IMR-90 (cell line): Measurements from ENCODE around the gene HIVEP3. TPM values are rescaled to one million over a fixed set of nuclear protein-coding genes. Genes with fewer than 3 reads are reported as not detected.

Experiments used
- ATAC-seq: fragments of 200-7000 bp; cut with Tn5 transposase; 2 replicates; pipeline ENCODE4 v1.9.1; 2020; ENCODE audit warnings: low read depth, mild to moderate bottlenecking, moderate library complexity
- BruUV-seq: library from RNA; stranded (reverse); fragments of 400-500 nt; replicated peaks from 2 replicates; lab custom pipeline; 2021; lab: Mats Ljungman, UMichigan
- CTCF ChIA-PET: fragments of 300-600 bp; formaldehyde crosslinking; extraction: SDS; loops from one replicate; lab custom pipeline; 2021; ENCODE audit warnings: antibody characterized with exemption; lab: Yijun Ruan, JAX
- POLR2A ChIA-PET: fragments of 300-600 bp; sonication (Branson Sonifier 250); formaldehyde crosslinking; loops from one replicate; lab custom pipeline; 2022; ENCODE audit warnings: antibody characterized with exemption; ENCODE audit not compliant: unreplicated experiment; lab: Charles Lee
- DNase-seq: peaks from one replicate; pipeline ENCODE4 v3.0.0; 2013
- H2AFZ ChIP-seq: replicated peaks from 2 replicates; pipeline ENCODE3; 2013; ENCODE audit warnings: low read length, mild to moderate bottlenecking; ENCODE audit not compliant: poor library complexity
- H2AK5ac ChIP-seq: 2 replicates; pipeline ENCODE4 v1.6.1; 2013; ENCODE audit warnings: low read depth, low read length, inconsistent platforms
- H2AK9ac ChIP-seq: replicated peaks from 2 replicates; pipeline ENCODE3; 2013; ENCODE audit warnings: mild to moderate bottlenecking, low read depth, low read length, moderate library complexity; ENCODE audit not compliant: poor library complexity
- H2BK120ac ChIP-seq: 2 replicates; pipeline ENCODE4 v1.6.1; 2013; ENCODE audit warnings: low read depth, low read length, inconsistent platforms
- H2BK15ac ChIP-seq: 3 replicates; pipeline ENCODE4 v1.6.1; 2013; ENCODE audit warnings: low read depth, low read length, inconsistent platforms
- H2BK20ac ChIP-seq: 2 replicates; pipeline ENCODE4 v1.6.1; 2013; ENCODE audit warnings: low read depth, mild to moderate bottlenecking, inconsistent platforms, low read length, moderate library complexity
- H2BK5ac ChIP-seq: 2 replicates; pipeline ENCODE4 v1.6.1; 2013; ENCODE audit warnings: mild to moderate bottlenecking, low read depth, low read length, inconsistent platforms; ENCODE audit not compliant: poor library complexity, severe bottlenecking
- H3K14ac ChIP-seq: replicated peaks from 2 replicates; pipeline ENCODE4 v1.6.1; 2013; ENCODE audit warnings: low read depth, low read length, inconsistent platforms
- H3K18ac ChIP-seq: 2 replicates; pipeline ENCODE4 v1.6.1; 2013; ENCODE audit warnings: low read depth, low read length, control low read depth
- H3K23ac ChIP-seq: 2 replicates; pipeline ENCODE4 v1.6.1; 2013; ENCODE audit warnings: low read depth, low read length, inconsistent platforms
- H3K27ac ChIP-seq: 2 replicates; pipeline ENCODE4 v1.5.1; 2013; ENCODE audit warnings: mild to moderate bottlenecking, control low read depth, low read length; ENCODE audit not compliant: insufficient read depth
- H3K27me3 ChIP-seq: 2 replicates; pipeline ENCODE4 v1.6.1; 2013; ENCODE audit warnings: low read length; ENCODE audit not compliant: control insufficient read depth, insufficient read depth
- H3K36me3 ChIP-seq: 2 replicates; pipeline ENCODE4 v1.6.1; 2013; ENCODE audit warnings: low read length, mixed read lengths; ENCODE audit not compliant: control insufficient read depth, insufficient read depth
- H3K4ac ChIP-seq: 2 replicates; pipeline ENCODE4 v1.6.1; 2013; ENCODE audit warnings: low read depth, low read length, inconsistent platforms
- H3K4me1 ChIP-seq: 2 replicates; pipeline ENCODE4 v1.6.1; 2013; ENCODE audit warnings: low read length, mixed read lengths; ENCODE audit not compliant: control insufficient read depth, insufficient read depth
- H3K4me2 ChIP-seq: 2 replicates; pipeline ENCODE4 v1.6.1; 2013; ENCODE audit warnings: low read depth, mild to moderate bottlenecking, control low read depth, low read length, moderate library complexity
- H3K4me3 ChIP-seq: 2 replicates; pipeline ENCODE4 v1.5.1; 2013; ENCODE audit warnings: low read depth, mild to moderate bottlenecking, control low read depth, low read length, moderate library complexity; ENCODE audit not compliant: insufficient read depth
- H3K56ac ChIP-seq: 2 replicates; pipeline ENCODE4 v1.6.1; 2013; ENCODE audit warnings: low read length, inconsistent platforms; ENCODE audit not compliant: insufficient read depth; ENCODE audit errors: extremely low read depth
- H3K79me1 ChIP-seq, 2 experiments: 2 replicates each; pipeline ENCODE4 v1.6.1; 2013; ENCODE audit warnings: low read length in 2 of 2, inconsistent platforms in 1 of 2, low read depth in 1 of 2
- H3K9ac ChIP-seq: 2 replicates; pipeline ENCODE4 v1.6.1; 2013; ENCODE audit warnings: low read depth, low read length, control low read depth
- H3K9me1 ChIP-seq: 2 replicates; pipeline ENCODE4 v1.6.1; 2013; ENCODE audit warnings: low read length, inconsistent platforms; ENCODE audit not compliant: insufficient read depth
- H3K9me3 ChIP-seq: 2 replicates; pipeline ENCODE4 v1.6.1; 2013; ENCODE audit warnings: low read length; ENCODE audit not compliant: control insufficient read depth, insufficient read depth
- H4K20me1 ChIP-seq: 2 replicates; pipeline ENCODE4 v1.6.1; 2013; ENCODE audit warnings: low read length, inconsistent platforms; ENCODE audit not compliant: insufficient read depth
- H4K5ac ChIP-seq: 2 replicates; pipeline ENCODE4 v1.6.1; 2013; ENCODE audit warnings: mild to moderate bottlenecking, low read depth, low read length, control low read depth
- H4K8ac ChIP-seq, 2 experiments: 2 replicates each; pipeline ENCODE4 v1.6.1; 2013; ENCODE audit warnings: low read depth in 2 of 2, low read length in 2 of 2, control low read depth in 1 of 2, inconsistent platforms in 1 of 2
- H4K91ac ChIP-seq: 2 replicates; pipeline ENCODE4 v1.6.1; 2013; ENCODE audit warnings: low read depth, low read length, inconsistent platforms; ENCODE audit not compliant: insufficient read depth
- BHLHE40 ChIP-seq: fragments of 150-350 bp; IDR thresholded peaks from 2 replicates; pipeline ENCODE4 v1.6.1; 2016; ENCODE audit warnings: mild to moderate bottlenecking, low read depth, low read length
- CEBPB ChIP-seq: IDR thresholded peaks from 2 replicates; pipeline ENCODE4 v1.6.1; 2012; ENCODE audit warnings: low read depth, low read length, improper control_type of control experiment
- FOS ChIP-seq: fragments of 150-350 bp; IDR thresholded peaks from 2 replicates; pipeline ENCODE4 v1.6.1; 2016; ENCODE audit warnings: low read depth, low read length
- MAFK ChIP-seq: IDR thresholded peaks from 2 replicates; pipeline ENCODE4 v1.6.1; 2012; ENCODE audit warnings: low read depth, low read length, improper control_type of control experiment
- MAZ ChIP-seq: IDR thresholded peaks from 2 replicates; pipeline ENCODE4 v1.6.1; 2012; ENCODE audit warnings: low read depth, mild to moderate bottlenecking, low read length, improper control_type of control experiment, moderate library complexity, borderline replicate concordance
- MXI1 ChIP-seq: IDR thresholded peaks from 2 replicates; pipeline ENCODE4 v1.6.1; 2012; ENCODE audit warnings: low read depth, mild to moderate bottlenecking, low read length, moderate library complexity, borderline replicate concordance
- NFE2L2 ChIP-seq: fragments of 150-350 bp; IDR thresholded peaks from 2 replicates; pipeline ENCODE4 v1.6.1; 2016; ENCODE audit warnings: low read depth, mild to moderate bottlenecking, low read length
- RAD21 ChIP-seq: IDR thresholded peaks from 2 replicates; pipeline ENCODE4 v1.6.1; 2012; ENCODE audit warnings: low read length, improper control_type of control experiment
- RCOR1 ChIP-seq: IDR thresholded peaks from 2 replicates; pipeline ENCODE4 v1.6.1; 2012; ENCODE audit warnings: mild to moderate bottlenecking, low read length, improper control_type of control experiment; ENCODE audit not compliant: insufficient replicate concordance
- RFX5 ChIP-seq: IDR thresholded peaks from 2 replicates; pipeline ENCODE4 v1.8.0; 2012; ENCODE audit warnings: low read depth, mild to moderate bottlenecking, low read length, moderate library complexity
- SMC3 ChIP-seq: fragments of 150-350 bp; IDR thresholded peaks from 2 replicates; pipeline ENCODE4 v1.6.1; 2016; ENCODE audit warnings: low read depth, mild to moderate bottlenecking, antibody characterized with exemption, low read length, moderate library complexity
- USF2 ChIP-seq: fragments of 150-350 bp; IDR thresholded peaks from 2 replicates; pipeline ENCODE4 v1.6.1; 2017; ENCODE audit warnings: mild to moderate bottlenecking, antibody characterized with exemption, low read length, low read depth
- dilution Hi-C: fragments of 300-500 bp; cut with HindIII; formaldehyde crosslinking; loops from one replicate; pipeline ENCODE4 v1.14.3; 2018; ENCODE audit warnings: low sequenced_read_pairs; ENCODE audit not compliant: unreplicated experiment
- in situ Hi-C: fragments of 300-500 bp; cut with MboI; formaldehyde crosslinking; loops from 3 replicates; pipeline ENCODE4 v1.14.3; 2019; ENCODE audit warnings: low sequenced_read_pairs, inconsistent platforms, mixed read lengths
- intact Hi-C: fragments of 100-400 bp; cut with micrococcal nuclease; formaldehyde crosslinking; loops from 2 replicates; pipeline ENCODE4 v1.10.0; 2022
- polyA plus RNA-seq, 3 experiments: library from polyadenylated mRNA; depleted of rRNA; stranded (reverse); fragments of >200 nt; gene quantifications; 2 replicates each; pipeline ENCODE4 v1.2.3, GENCODE V29; 2012; ENCODE audit warnings: low replicate concordance in 1 of 3
- total RNA-seq: library from RNA; depleted of rRNA; stranded (reverse); fragments of >200 nt; gene quantifications from 2 replicates; pipeline ENCODE4 v1.2.3, GENCODE V29; 2012

The HIVEP3 gene
- total and polyA plus RNA-seq, 2 of the 4 experiments (the other 2 are of a cell fraction): 1.4 to 4.0 TPM

- H4K91ac ChIP-seq: no peak overlapping the region
- H3K14ac ChIP-seq: no peak overlapping the region
- peaks cover 2% of the 10 kb centered on the region for H3K4me1 ChIP-seq
- H2BK5ac ChIP-seq: no peak overlapping the region
- H2AK5ac ChIP-seq: no peak overlapping the region
- TF ChIP-seq USF2: no peak
- no peak for TF ChIP-seq MAZ
- no peak for TF ChIP-seq RFX5
- TF ChIP-seq RCOR1: no peak
- TF ChIP-seq CEBPB: no peak
- TF ChIP-seq MXI1: no peak
- TF ChIP-seq NFE2L2: no peak
- TF ChIP-seq RAD21: no peak
- TF ChIP-seq MAFK: no peak
- TF ChIP-seq FOS: no peak
- TF ChIP-seq BHLHE40: no peak
- no peak for TF ChIP-seq SMC3
- H3K56ac ChIP-seq: no peak overlapping the region
- in situ Hi-C loops: no loop called here
- POLR2A ChIA-PET: no interaction called here
- H4K5ac ChIP-seq: no peak overlapping the region
- H3K23ac ChIP-seq: no peak overlapping the region
- no peak overlapping the region for H2BK15ac ChIP-seq
- H3K4ac ChIP-seq: no peak overlapping the region
- no peak overlapping the region for H3K4me3 ChIP-seq
- H2BK120ac ChIP-seq: no peak overlapping the region
- ATAC-seq (no peak), DNase-seq (no peak)
- no peak overlapping the region for H4K8ac ChIP-seq
- no peak overlapping the region for H3K9ac ChIP-seq
- no peak overlapping the region for H2AFZ ChIP-seq
- CTCF ChIA-PET: no interaction called here
- BruUV-seq: no TSS peak
- intact Hi-C loops: no loop called here
- dilution Hi-C loops: no loop called here
- H4K20me1 ChIP-seq: no peaks in the 10 kb centered on the region
- H3K4me2 ChIP-seq: no peak overlapping the region
- peaks cover 0 to 3% of the 10 kb centered on the region in 2 experiments; a peak in 2 of 4 replicates for H3K79me1 ChIP-seq
- H3K27ac ChIP-seq: no peak overlapping the region
- H3K9me3 ChIP-seq: no peaks in the 10 kb centered on the region
- H3K9me1 ChIP-seq: 0 out of 2 replicates have a peak, but pooled peaks cover 3% of the 10 kb centered on the region
- H3K27me3 ChIP-seq: no peaks in the 10 kb centered on the region
- no peak overlapping the region for H2AK9ac ChIP-seq
- H3K18ac ChIP-seq: no peak overlapping the region
- no peaks in the 10 kb centered on the region for H3K36me3 ChIP-seq
- H2BK20ac ChIP-seq: no peak overlapping the region
These were observed 356.4 kb downstream of the HIVEP3 start for GRCh38 chr1:41562328-41562727.
